Endothelial cell of umbilical vein (primary cell): ENCODE data around the gene MRGPRG. TPM values are rescaled to one million over a fixed set of nuclear protein-coding genes. Genes with fewer than 3 reads are reported as not detected.

Source experiments
- BruUV-seq: library from RNA; stranded (reverse); fragments of 400-500 nt; replicated peaks from 2 replicates; lab custom pipeline; 2021; lab: Mats Ljungman, UMichigan
- CTCF ChIA-PET: fragments of 300-600, 350-600 bp; sonication (Branson Sonifier 250); formaldehyde crosslinking; loops from one replicate; lab custom pipeline; 2021; ENCODE audit warnings: antibody characterized with exemption, inconsistent platforms; lab: Charles Lee
- POLR2A ChIA-PET: fragments of 300-600, 350-600 bp; sonication (Branson Sonifier 250); formaldehyde crosslinking; loops from one replicate; lab custom pipeline; 2021; ENCODE audit warnings: antibody characterized with exemption, inconsistent platforms; lab: Charles Lee
- DNase-seq: peaks from one replicate; pipeline ENCODE4 v3.0.0-alpha.2; 2011; ENCODE audit warnings: low read depth, low spot score
- FAIRE-seq: peaks from 2 replicates; lab custom pipeline; 2011; peaks lifted over from hg19 to GRCh38; lab: Jason Lieb, UNC
- H2AFZ ChIP-seq: 2 replicates; pipeline ENCODE4 v1.6.0; 2012; ENCODE audit warnings: low read depth, low read length, control low read depth, inconsistent platforms
- H3K27ac ChIP-seq: 2 replicates; pipeline ENCODE4 v1.5.1; 2011; ENCODE audit warnings: low read depth, mild to moderate bottlenecking, control low read depth, low read length, moderate library complexity; ENCODE audit not compliant: insufficient read depth
- H3K27me3 ChIP-seq, 2 experiments: 2 replicates each; pipeline versions ENCODE4 v1.6.0 to v1.6.1; 2011; ENCODE audit warnings: low read length in 2 of 2, mixed read lengths in 1 of 2; ENCODE audit not compliant: control insufficient read depth in 2 of 2, insufficient read depth in 2 of 2
- H3K36me3 ChIP-seq, 2 experiments: 2 replicates in 1 of 2; 3 replicates in 1 of 2; pipeline ENCODE4 v1.5.1; 2011; ENCODE audit warnings: low read length in 2 of 2, mild to moderate bottlenecking in 1 of 2, moderate library complexity in 1 of 2; ENCODE audit not compliant: control insufficient read depth in 2 of 2, insufficient read depth in 2 of 2; ENCODE audit errors: extremely low read depth in 1 of 2
- H3K4me1 ChIP-seq: 3 replicates; pipeline ENCODE4 v1.5.1; 2011; ENCODE audit warnings: mild to moderate bottlenecking, low read length; ENCODE audit not compliant: control insufficient read depth, insufficient read depth; ENCODE audit errors: extremely low read depth
- H3K4me2 ChIP-seq: 2 replicates; pipeline ENCODE4 v1.6.1; 2011; ENCODE audit warnings: low read length, control low read depth, mixed read lengths; ENCODE audit not compliant: insufficient read depth
- H3K4me3 ChIP-seq, 3 experiments: fragments of 200-600 bp in 1 of 3; sonication (generic), shearing (Covaris generic) in 1 of 3; replicated peaks in 1 of 3; 2 replicates each; pipeline ENCODE4 v1.5.1; 2011 to 2016; ENCODE audit warnings: control low read depth in 3 of 3, low read length in 3 of 3, mild to moderate bottlenecking in 2 of 3, inconsistent platforms in 1 of 3, low read depth in 1 of 3, moderate library complexity in 1 of 3; ENCODE audit not compliant: insufficient read depth in 1 of 3
- H3K79me2 ChIP-seq: 2 replicates; pipeline ENCODE4 v1.6.0; 2012; ENCODE audit warnings: low read length, inconsistent platforms; ENCODE audit not compliant: control insufficient read depth, insufficient read depth
- H3K9ac ChIP-seq: replicated peaks from 2 replicates; pipeline ENCODE3; 2011; ENCODE audit warnings: low read length, control low read depth; ENCODE audit not compliant: insufficient read depth; ENCODE audit errors: extremely low read depth
- H3K9me1 ChIP-seq: replicated peaks from 3 replicates; pipeline ENCODE4 v1.6.0; 2011; ENCODE audit warnings: mild to moderate bottlenecking, low read length; ENCODE audit not compliant: control insufficient read depth, insufficient read depth; ENCODE audit errors: extremely low read depth
- H3K9me3 ChIP-seq: replicated peaks from 2 replicates; pipeline ENCODE4 v1.5.1; 2012; ENCODE audit warnings: low read length, inconsistent platforms; ENCODE audit not compliant: control insufficient read depth, insufficient read depth
- H4K20me1 ChIP-seq: replicated peaks from 2 replicates; pipeline ENCODE3; 2011; ENCODE audit warnings: mild to moderate bottlenecking, low read length; ENCODE audit not compliant: control insufficient read depth, insufficient read depth; ENCODE audit errors: extremely low read depth
- CTCF ChIP-seq, 2 donors: IDR thresholded peaks; 1 replicate in 1 of 2; 2 replicates in 1 of 2; pipeline ENCODE4 v1.5.1; 2011; ENCODE audit warnings: low read length in 2 of 2, mild to moderate bottlenecking in 2 of 2, moderate library complexity in 2 of 2, control low read depth in 1 of 2, inconsistent platforms in 1 of 2, low read depth in 1 of 2; ENCODE audit not compliant: insufficient read depth in 1 of 2; ENCODE audit errors: extremely low read depth in 1 of 2
- EZH2 ChIP-seq: IDR thresholded peaks from 2 replicates; pipeline ENCODE4 v1.6.1; 2012; ENCODE audit warnings: borderline replicate concordance, low read depth, mild to moderate bottlenecking, moderate library complexity, low read length, inconsistent platforms; ENCODE audit not compliant: severe bottlenecking
- FOS ChIP-seq: IDR thresholded peaks from 2 replicates; pipeline ENCODE4 v1.6.1; 2011; ENCODE audit warnings: mild to moderate bottlenecking, low read length, moderate library complexity, borderline replicate concordance; ENCODE audit not compliant: insufficient read depth
- GATA2 ChIP-seq: IDR thresholded peaks from 2 replicates; pipeline ENCODE4 v1.7.0; 2011; ENCODE audit warnings: low read depth, mild to moderate bottlenecking, moderate library complexity, mixed read lengths, low read length; ENCODE audit not compliant: insufficient read length, insufficient read depth
- JUN ChIP-seq: IDR thresholded peaks from 2 replicates; pipeline ENCODE4 v1.6.1; 2011; ENCODE audit warnings: borderline replicate concordance, low read depth; ENCODE audit not compliant: insufficient read length, insufficient read depth
- MYC ChIP-seq: IDR thresholded peaks from one replicate; pipeline ENCODE4 v1.6.1; 2011; ENCODE audit warnings: mild to moderate bottlenecking, low read depth, low read length
- POLR2A ChIP-seq: IDR thresholded peaks from 2 replicates; pipeline ENCODE4 v1.6.1; 2012; ENCODE audit warnings: low read depth, mild to moderate bottlenecking, control low read depth, low read length
- POLR2AphosphoS5 ChIP-seq: IDR thresholded peaks from 2 replicates; pipeline ENCODE4 v1.6.1; 2012; ENCODE audit warnings: low read depth, mild to moderate bottlenecking, control low read depth, low read length, moderate library complexity; ENCODE audit not compliant: insufficient read depth
- dilution Hi-C: fragments of 300-500 bp; cut with MboI; formaldehyde crosslinking; loops from one replicate; pipeline ENCODE4 v1.15.0; 2019; ENCODE audit warnings: low sequenced_read_pairs; ENCODE audit not compliant: extremely low pct_ligation_motif_present
- intact Hi-C: fragments of 100-400 bp; cut with micrococcal nuclease; formaldehyde crosslinking; loops from one replicate; pipeline ENCODE4 v1.10.0; 2022
- polyA plus RNA-seq, 4 experiments: library from polyadenylated mRNA; depleted of rRNA in 3 of 4; stranded (reverse) in 3 of 4; unstranded in 1 of 4; fragments of >200 nt; gene quantifications; 2 replicates each; pipeline versions ENCODE4 v1.2.1 to v1.2.3, GENCODE V29; 2011 to 2012; ENCODE audit warnings: missing spikeins in 1 of 4
- total RNA-seq: library from RNA; stranded (reverse); gene quantifications from 2 replicates; pipeline ENCODE4 v1.2.3, GENCODE V29; 2021
- TF ChIP-seq, protein P1 (sequence below): IDR thresholded peaks from 2 replicates; pipeline ENCODE4 v1.6.1; 2011; ENCODE audit not compliant: insufficient read depth, insufficient read length

Gene MRGPRG
- total and polyA plus RNA-seq, 2 donors (not counting 3 experiments of a cell fraction or from before 2014, with no cell fraction given) = not detected

DNA sequence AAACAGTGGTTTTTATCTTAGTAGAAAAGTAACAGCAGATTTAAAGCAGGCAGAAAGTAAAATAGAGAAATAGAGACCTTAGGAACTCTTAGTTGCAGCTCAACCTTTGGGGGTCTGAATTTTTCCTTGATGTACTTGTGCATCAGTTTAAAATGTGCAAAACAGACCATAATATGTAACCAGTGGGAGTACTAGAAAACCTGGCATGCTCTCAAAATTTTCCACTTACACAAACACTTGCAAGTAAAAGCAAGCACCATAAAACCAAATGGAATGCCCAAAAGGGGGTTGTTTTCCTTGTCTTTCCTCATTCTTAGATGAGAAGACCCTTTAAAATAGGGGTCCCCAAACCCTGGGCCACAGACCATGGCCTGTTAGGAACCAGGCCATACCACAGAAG is 26.5 kb upstream of the MRGPRG start:
- CTCF ChIA-PET = interaction anchor here (1.7 kb wide), 1 partner anchor 164 kb away, joined by 4 read pairs; no protein-coding TSS in a partner anchor
- dilution Hi-C loops = no loop called here
- Histone ChIP-seq H3K9me3 (no peaks in the 10 kb centered on the region), H3K4me1 (no peaks in the 10 kb centered on the region), H2AFZ (no peak overlapping the region), H3K27ac (no peak overlapping the region), H3K79me2 (no peaks in the 10 kb centered on the region), H3K4me2 (no peak overlapping the region), H3K9ac (no peak overlapping the region), H3K4me3 (no peak overlapping the region), H3K36me3 (no peaks in the 10 kb centered on the region), H4K20me1 (no peaks in the 10 kb centered on the region), H3K9me1 (no peaks in the 10 kb centered on the region), H3K27me3 (peaks cover 4 to 17% of the 10 kb centered on the region in 2 experiments)
- intact Hi-C loops = no loop called here
- DNase-seq (no peak), FAIRE-seq (no peak)
- no TSS peak for BruUV-seq
- POLR2A ChIA-PET = no interaction called here
- TF ChIP-seq POLR2A (no peak), CTCF (IDR thresholded peaks at IDR 0.05; ENCODE audit: extremely low read depth in 1 of 2, insufficient read depth in 1 of 2, low read depth in 1 of 2, low read length in 2 of 2) (no peak)
- TF ChIP-seq, protein P1, sequence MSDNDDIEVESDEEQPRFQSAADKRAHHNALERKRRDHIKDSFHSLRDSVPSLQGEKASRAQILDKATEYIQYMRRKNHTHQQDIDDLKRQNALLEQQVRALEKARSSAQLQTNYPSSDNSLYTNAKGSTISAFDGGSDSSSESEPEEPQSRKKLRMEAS = no peak

DNA sequence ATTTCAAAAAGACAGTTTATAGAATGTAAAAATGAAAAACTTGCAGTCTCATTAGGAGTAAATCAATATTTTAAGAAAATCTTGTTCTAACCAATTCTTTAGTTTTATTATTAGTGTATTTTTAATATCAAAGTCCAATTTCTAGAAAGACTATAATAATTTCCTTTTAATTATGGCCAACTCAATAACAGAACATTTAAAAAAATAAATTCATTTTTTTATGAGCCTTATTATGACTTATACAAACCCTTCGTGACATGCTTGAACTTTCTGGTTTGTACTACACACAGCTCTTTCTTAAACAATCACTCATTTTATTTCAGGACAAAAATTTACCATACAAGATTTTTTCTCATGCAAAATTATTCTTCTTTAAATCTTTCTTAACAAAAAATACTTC is 25.3 kb upstream of the MRGPRG start:
- H3K4me2 ChIP-seq = no peak overlapping the region
- H3K9ac ChIP-seq = no peak overlapping the region
- H4K20me1 ChIP-seq = no peaks in the 10 kb centered on the region
- DNase-seq (no peak), FAIRE-seq (no peak)
- POLR2A ChIA-PET = no interaction called here
- no peaks in the 10 kb centered on the region for H3K36me3 ChIP-seq
- H3K9me3 ChIP-seq = no peaks in the 10 kb centered on the region
- H3K4me3 ChIP-seq = no peak overlapping the region
- no peak overlapping the region for H2AFZ ChIP-seq
- peaks cover 4 to 20% of the 10 kb centered on the region in 2 experiments for H3K27me3 ChIP-seq
- TF ChIP-seq MYC (no peak), JUN (no peak), CTCF (IDR thresholded peaks at IDR 0.05; ENCODE audit: extremely low read depth in 1 of 2, insufficient read depth in 1 of 2, low read depth in 1 of 2, low read length in 2 of 2) (no peak), POLR2AphosphoS5 (no peak), FOS (no peak), GATA2 (no peak), POLR2A (no peak), EZH2 (no peak)
- TF ChIP-seq, protein P1 = no peak
- no peaks in the 10 kb centered on the region for H3K4me1 ChIP-seq
- H3K79me2 ChIP-seq = no peaks in the 10 kb centered on the region
- no peak overlapping the region for H3K27ac ChIP-seq
- H3K9me1 ChIP-seq = no peaks in the 10 kb centered on the region
- BruUV-seq = no TSS peak
- intact Hi-C loops (no loop called here), dilution Hi-C loops (no loop called here)
- CTCF ChIA-PET = no interaction called here
